CD4-positive, alpha-beta T cell treated with Interleukin-4 for 4 hours (primary cell): ENCODE data around the gene FAM168A.
"Not testable (repeated sequence)": the region's sequence is repeated elsewhere in the genome, so short reads cannot be mapped to it uniquely, and the experiment has no call there.

ENCODE experiments used
- DNase-seq: peaks from one replicate; pipeline ENCODE4 v3.0.0-alpha.2; 2020

FAM168A gene

GRCh38 chr11:73592640-73593039 lies 5.3 kb downstream of the FAM168A start:
- no peak for DNase-seq

GRCh38 chr11:73591743-73592142 lies 6.2 kb downstream of the FAM168A start:
- DNase-seq, result no peak

GRCh38 chr11:73590991-73591390 lies 6.9 kb downstream of the FAM168A start:
- no peak for DNase-seq

- DNase-seq, result no peak
Observed at GRCh38 chr11:73586791-73587190, 11.1 kb downstream of the FAM168A start.

GRCh38 chr11:73585834-73586575 lies 11.9 kb downstream of the FAM168A start:
- DNase-seq, result no peak

GRCh38 chr11:73584831-73585230 lies 13.1 kb downstream of the FAM168A start:
- DNase-seq, result no peak

- DNase-seq, result no peak
Observed at GRCh38 chr11:73582653-73583052, 15.3 kb downstream of the FAM168A start.

- not testable (repeated sequence) for DNase-seq
Observed at GRCh38 chr11:73580749-73581148, 17.2 kb downstream of the FAM168A start.

- DNase-seq, result no peak
Observed at GRCh38 chr11:73579641-73580434, 18.1 kb downstream of the FAM168A start.

- DNase-seq, result peak; percentile 3
Observed at GRCh38 chr11:73578592-73579185, 19.2 kb downstream of the FAM168A start.

- DNase-seq, result no peak
Observed at GRCh38 chr11:73577496-73577917, 20.4 kb downstream of the FAM168A start.

- no peak for DNase-seq
Observed at GRCh38 chr11:73576185-73576614, 21.7 kb downstream of the FAM168A start.

- not testable (repeated sequence) for DNase-seq
Observed at GRCh38 chr11:73571982-73572381, 25.9 kb downstream of the FAM168A start.

GRCh38 chr11:73570415-73571114 lies 27.3 kb downstream of the FAM168A start:
- no peak for DNase-seq

GRCh38 chr11:73566977-73567755 lies 30.7 kb downstream of the FAM168A start:
- DNase-seq, result no peak

GRCh38 chr11:73566422-73566821 lies 31.5 kb downstream of the FAM168A start:
- no peak for DNase-seq

GRCh38 chr11:73565804-73566203 lies 32.1 kb downstream of the FAM168A start:
- DNase-seq, result no peak

- no peak for DNase-seq
Observed at GRCh38 chr11:73564903-73565302, 33.0 kb downstream of the FAM168A start.

- no peak for DNase-seq
Observed at GRCh38 chr11:73563539-73564200, 34.2 kb downstream of the FAM168A start.

GRCh38 chr11:73559743-73560142 lies 38.2 kb downstream of the FAM168A start:
- DNase-seq, result no peak

- DNase-seq, result no peak
Observed at GRCh38 chr11:73556966-73557365, 40.9 kb downstream of the FAM168A start.

GRCh38 chr11:73555615-73556014 lies 42.3 kb downstream of the FAM168A start:
- DNase-seq, result no peak
